VCaP (cell line): ENCODE results near the gene TRIAP1.

Experiments
- H3K27ac ChIP-seq: fragments of 450-650 bp; 2 replicates; pipeline ENCODE4 v1.5.1; 2017
- CTCF ChIP-seq: fragments of 450-650 bp; conservative IDR thresholded peaks from 2 replicates; pipeline ENCODE4 v1.5.1; 2017; ENCODE audit warnings: mild to moderate bottlenecking, moderate library complexity

Gene TRIAP1

GRCh38 chr12:120422892-120423456, 23.2 kb downstream of the TRIAP1 start:
- H3K27ac ChIP-seq, result no peak overlapping the region
- no peak for TF ChIP-seq CTCF

- no peak overlapping the region for H3K27ac ChIP-seq
- TF ChIP-seq CTCF, result no peak
Observed at GRCh38 chr12:120421701-120422100, 24.5 kb downstream of the TRIAP1 start.

- no peak for TF ChIP-seq CTCF
- no peak overlapping the region for H3K27ac ChIP-seq
Observed at GRCh38 chr12:120417917-120418580, 28.1 kb downstream of the TRIAP1 start.

GRCh38 chr12:120416490-120417216, 29.5 kb downstream of the TRIAP1 start:
- no peak overlapping the region for H3K27ac ChIP-seq
- no peak for TF ChIP-seq CTCF

- TF ChIP-seq CTCF, result no peak
- no peak overlapping the region for H3K27ac ChIP-seq
Observed at GRCh38 chr12:120413901-120414695, 32.1 kb downstream of the TRIAP1 start.

GRCh38 chr12:120412421-120412820, 33.8 kb downstream of the TRIAP1 start:
- no peak overlapping the region for H3K27ac ChIP-seq
- no peak for TF ChIP-seq CTCF

- TF ChIP-seq CTCF, result no peak
Observed at GRCh38 chr12:120408771-120409170, 37.4 kb downstream of the TRIAP1 start.

More at GRCh38 chr12:120408771-120409170, 37.4 kb downstream of the TRIAP1 start:
- no peak overlapping the region for H3K27ac ChIP-seq
